SJSA1 (cell line): Measurements from ENCODE around the gene GPANK1. TPM values are rescaled to one million over a fixed set of nuclear protein-coding genes. Genes with fewer than 3 reads are reported as not detected.
A peak's percentile ranks its signal among the peaks of the same experiment; 100 is the strongest.

Experiments
- DNase-seq, 2 experiments: peaks; one replicate each; pipeline ENCODE4 v3.0.0-alpha.2; 2015 to 2020; ENCODE audit warnings: low spot score in 2 of 2, low read depth in 1 of 2
- H3K27ac ChIP-seq: fragments of 250-450 bp; sonication (Bioruptor Pico); 2 replicates; pipeline ENCODE4 v1.5.1; 2020; ENCODE audit warnings: mild to moderate bottlenecking, moderate library complexity
- H3K27me3 ChIP-seq: fragments of 250-450 bp; sonication (Bioruptor Pico); replicated peaks from 2 replicates; pipeline ENCODE4 v1.5.1; 2020; ENCODE audit warnings: mild to moderate bottlenecking, moderate library complexity
- H3K36me3 ChIP-seq: fragments of 250-450 bp; sonication (Bioruptor Pico); 2 replicates; pipeline ENCODE4 v1.5.1; 2020; ENCODE audit warnings: mild to moderate bottlenecking
- H3K4me1 ChIP-seq: fragments of 250-450 bp; sonication (Bioruptor Pico); replicated peaks from 2 replicates; pipeline ENCODE4 v1.6.1; 2021; ENCODE audit warnings: mild to moderate bottlenecking
- H3K4me3 ChIP-seq: fragments of 250-450 bp; sonication (Bioruptor Pico); 2 replicates; pipeline ENCODE4 v1.5.1; 2020; ENCODE audit warnings: mild to moderate bottlenecking
- H3K9me3 ChIP-seq: fragments of 250-450 bp; sonication (Bioruptor Pico); replicated peaks from 2 replicates; pipeline ENCODE4 v1.5.1; 2020; ENCODE audit warnings: mild to moderate bottlenecking
- total RNA-seq: library from RNA; depleted of rRNA; stranded (reverse); fragments of >200 nt; shearing (Covaris generic); gene quantifications from 2 replicates; pipeline ENCODE4 v1.2.3, GENCODE V29; 2014

GPANK1 gene
- total RNA-seq, 1 experiment from 2014 or later = 8.0 TPM

DNA sequence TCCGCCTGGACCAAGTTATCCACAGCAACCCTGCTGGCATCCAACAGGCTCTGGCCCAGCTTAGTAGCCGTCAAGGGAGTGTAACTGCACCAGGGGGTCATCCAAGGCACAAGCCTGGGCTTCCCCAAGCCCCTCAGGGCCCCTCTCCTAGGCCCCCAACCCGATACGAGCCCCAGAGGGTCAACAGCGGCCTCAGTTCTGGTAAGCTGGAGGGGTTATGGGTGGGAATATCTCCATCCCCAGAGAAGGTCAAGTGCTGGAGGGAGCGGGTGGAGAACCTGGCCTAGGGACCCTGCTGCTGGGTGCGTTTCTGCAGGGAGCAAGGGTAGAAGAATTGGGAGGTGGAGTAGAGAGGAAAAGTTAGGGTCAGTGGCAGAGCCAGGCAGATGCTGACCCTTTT, 31.4 kb downstream of the GPANK1 start:
- Histone ChIP-seq H3K27me3 (no peaks in the 10 kb centered on the region), H3K36me3 (peaks cover 97% of the 10 kb centered on the region), H3K9me3 (no peaks in the 10 kb centered on the region), H3K27ac (no peak overlapping the region), H3K4me3 (no peak overlapping the region), H3K4me1 (no peaks in the 10 kb centered on the region)
- DNase-seq = no peak

GRCh38 chr6:31632279-31632946, 32.4 kb downstream of the GPANK1 start:
- Histone ChIP-seq H3K36me3 (peaks cover 98% of the 10 kb centered on the region), H3K4me3 (no peak overlapping the region), H3K4me1 (no peaks in the 10 kb centered on the region), H3K27me3 (no peaks in the 10 kb centered on the region), H3K27ac (no peak overlapping the region), H3K9me3 (no peaks in the 10 kb centered on the region)
- DNase-seq = no peak

DNA sequence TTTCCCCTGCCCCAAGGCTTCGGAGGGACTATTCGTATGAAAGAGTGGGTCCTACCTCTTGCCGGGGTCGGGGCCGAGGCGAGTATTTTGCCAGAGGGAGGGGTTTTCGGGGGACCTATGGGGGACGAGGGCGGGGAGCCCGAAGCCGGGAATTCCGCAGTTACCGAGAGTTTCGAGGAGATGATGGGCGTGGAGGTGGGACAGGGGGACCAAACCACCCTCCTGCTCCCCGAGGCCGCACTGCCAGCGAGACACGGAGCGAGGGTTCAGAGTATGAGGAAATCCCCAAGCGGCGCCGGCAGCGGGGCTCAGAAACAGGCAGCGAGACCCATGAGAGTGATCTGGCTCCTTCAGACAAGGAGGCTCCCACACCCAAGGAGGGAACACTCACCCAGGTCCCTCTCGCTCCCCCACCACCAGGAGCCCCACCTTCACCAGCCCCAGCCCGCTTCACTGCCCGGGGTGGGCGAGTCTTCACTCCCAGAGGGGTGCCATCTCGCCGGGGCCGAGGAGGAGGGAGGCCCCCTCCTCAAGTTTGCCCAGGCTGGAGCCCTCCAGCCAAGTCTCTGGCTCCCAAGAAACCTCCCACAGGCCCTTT, 33.0 kb downstream of the GPANK1 start:
- Histone ChIP-seq H3K27ac (no peak overlapping the region), H3K4me1 (no peaks in the 10 kb centered on the region), H3K27me3 (no peaks in the 10 kb centered on the region), H3K9me3 (no peaks in the 10 kb centered on the region), H3K4me3 (no peak overlapping the region), H3K36me3 (peaks cover 99% of the 10 kb centered on the region)
- DNase-seq = no peak

DNA sequence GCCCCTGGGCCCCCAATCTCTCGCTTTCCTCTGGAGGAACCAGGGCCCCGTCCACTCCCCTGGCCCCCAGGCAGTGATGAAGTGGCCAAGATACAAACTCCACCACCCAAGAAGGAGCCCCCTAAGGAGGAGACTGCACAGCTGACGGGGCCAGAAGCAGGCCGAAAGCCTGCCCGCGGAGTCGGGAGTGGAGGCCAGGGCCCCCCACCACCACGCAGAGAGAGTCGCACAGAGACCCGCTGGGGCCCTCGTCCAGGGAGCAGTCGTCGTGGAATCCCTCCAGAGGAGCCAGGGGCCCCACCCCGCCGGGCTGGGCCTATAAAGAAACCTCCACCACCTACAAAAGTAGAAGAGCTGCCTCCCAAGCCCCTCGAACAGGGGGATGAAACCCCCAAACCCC, 33.6 kb downstream of the GPANK1 start:
- H3K36me3 ChIP-seq = peaks cover 99% of the 10 kb centered on the region
- DNase-seq = no peak
- no peaks in the 10 kb centered on the region for H3K27me3 ChIP-seq
- H3K4me1 ChIP-seq = no peaks in the 10 kb centered on the region
- no peak overlapping the region for H3K4me3 ChIP-seq
- H3K27ac ChIP-seq = no peak overlapping the region
- no peaks in the 10 kb centered on the region for H3K9me3 ChIP-seq

DNA sequence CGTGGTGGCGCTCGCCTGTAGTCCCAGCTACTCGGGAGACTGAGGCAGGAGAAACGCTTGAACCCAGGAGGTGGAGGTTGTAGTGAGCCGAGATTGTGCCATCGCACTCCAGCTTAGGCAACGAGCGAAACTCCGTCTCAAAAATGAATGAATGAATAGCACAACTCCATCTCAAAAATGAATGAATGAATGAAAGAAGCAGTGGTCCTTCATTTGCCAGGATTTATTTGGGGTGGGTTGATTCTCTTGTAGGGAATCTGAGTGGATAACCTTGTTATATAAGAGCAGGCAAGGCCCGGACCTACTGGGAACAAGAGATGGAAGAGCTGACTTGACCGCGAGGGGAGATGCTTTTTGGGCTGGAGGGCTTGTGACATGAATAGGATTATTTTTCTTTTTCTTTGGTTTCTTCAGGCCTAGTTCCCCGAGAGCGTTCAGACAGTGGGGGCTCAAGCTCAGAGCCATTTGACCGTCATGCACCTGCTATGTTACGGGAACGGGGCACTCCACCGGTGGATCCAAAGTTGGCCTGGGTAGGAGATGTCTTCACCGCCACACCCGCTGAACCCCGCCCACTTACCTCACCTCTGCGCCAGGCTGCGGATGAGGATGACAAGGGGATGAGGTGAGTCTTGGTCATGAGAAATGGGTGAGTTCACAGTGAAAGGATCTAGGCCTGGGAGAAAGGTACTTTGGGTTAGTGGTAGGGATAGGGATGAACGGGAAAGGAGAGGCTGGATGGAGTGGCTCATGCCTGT, 34.4 kb downstream of the GPANK1 start:
- H3K4me1 ChIP-seq = no peaks in the 10 kb centered on the region
- H3K9me3 ChIP-seq = no peaks in the 10 kb centered on the region
- no peak overlapping the region for H3K4me3 ChIP-seq
- no peak for DNase-seq
- peaks cover 99% of the 10 kb centered on the region for H3K36me3 ChIP-seq
- no peaks in the 10 kb centered on the region for H3K27me3 ChIP-seq
- no peak overlapping the region for H3K27ac ChIP-seq

- DNase-seq = no peak
- H3K4me1 ChIP-seq = no peaks in the 10 kb centered on the region
- H3K27me3 ChIP-seq = no peaks in the 10 kb centered on the region
- H3K36me3 ChIP-seq = peaks cover 99% of the 10 kb centered on the region
- H3K4me3 ChIP-seq = no peak overlapping the region
- H3K27ac ChIP-seq = no peak overlapping the region
- no peaks in the 10 kb centered on the region for H3K9me3 ChIP-seq
Observed at GRCh38 chr6:31629014-31629413, 35.8 kb downstream of the GPANK1 start.

DNA sequence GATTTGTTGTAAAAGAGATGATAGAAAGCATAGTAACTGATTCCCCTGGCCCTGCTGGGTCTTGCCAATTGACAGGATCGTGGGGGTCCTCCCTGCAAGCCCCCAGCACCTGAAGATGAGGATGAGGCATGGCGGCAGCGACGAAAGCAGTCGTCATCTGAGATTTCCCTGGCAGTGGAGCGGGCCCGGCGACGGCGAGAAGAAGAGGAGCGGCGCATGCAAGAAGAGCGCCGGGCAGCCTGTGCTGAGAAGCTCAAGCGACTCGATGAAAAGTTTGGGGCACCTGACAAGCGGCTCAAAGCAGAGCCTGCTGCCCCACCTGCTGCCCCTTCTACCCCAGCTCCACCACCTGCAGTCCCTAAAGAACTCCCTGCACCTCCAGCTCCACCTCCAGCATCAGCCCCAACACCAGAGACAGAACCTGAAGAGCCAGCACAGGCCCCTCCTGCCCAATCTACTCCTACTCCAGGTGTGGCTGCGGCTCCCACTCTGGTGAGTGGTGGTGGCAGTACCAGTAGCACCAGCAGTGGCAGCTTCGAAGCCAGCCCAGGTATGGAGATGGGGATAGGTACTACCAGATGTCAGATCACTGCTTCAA, 37.0 kb downstream of the GPANK1 start:
- DNase-seq = no peak
- Histone ChIP-seq H3K4me1 (peaks cover under 1% of the 10 kb centered on the region), H3K36me3 (peaks cover 99% of the 10 kb centered on the region), H3K27me3 (no peaks in the 10 kb centered on the region), H3K4me3 (no peak overlapping the region), H3K9me3 (no peaks in the 10 kb centered on the region), H3K27ac (no peak overlapping the region)

- no peaks in the 10 kb centered on the region for H3K9me3 ChIP-seq
- no peak for DNase-seq
- H3K27me3 ChIP-seq = no peaks in the 10 kb centered on the region
- H3K4me1 ChIP-seq = peaks cover 8% of the 10 kb centered on the region
- H3K36me3 ChIP-seq = peaks cover 99% of the 10 kb centered on the region
- no peak overlapping the region for H3K4me3 ChIP-seq
- H3K27ac ChIP-seq = no peak overlapping the region
Observed at GRCh38 chr6:31626952-31627351, 37.8 kb downstream of the GPANK1 start.

DNA sequence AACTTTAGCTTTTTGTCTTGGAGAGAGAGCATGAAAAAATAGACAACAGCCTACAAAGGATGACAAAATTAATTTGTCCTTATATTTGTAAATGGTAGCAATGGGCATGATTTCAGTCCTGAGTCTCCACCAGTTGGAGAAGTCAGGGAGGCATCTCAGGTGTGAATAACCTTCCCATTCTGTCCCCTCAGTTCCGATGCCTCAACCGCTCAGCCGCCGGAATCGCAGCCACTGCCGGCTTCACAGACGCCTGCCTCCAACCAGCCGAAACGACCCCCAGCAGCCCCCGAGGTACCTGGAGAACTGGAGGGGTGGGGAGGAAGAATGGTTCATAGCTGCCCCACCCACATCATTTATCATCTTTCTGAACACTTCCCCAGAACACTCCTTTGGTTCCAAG, 40.7 kb downstream of the GPANK1 start:
- Histone ChIP-seq H3K27ac (no peak overlapping the region), H3K4me1 (peaks cover 8% of the 10 kb centered on the region), H3K9me3 (no peaks in the 10 kb centered on the region), H3K4me3 (no peak overlapping the region), H3K27me3 (no peaks in the 10 kb centered on the region), H3K36me3 (peaks cover 84% of the 10 kb centered on the region)
- DNase-seq = no peak

- Histone ChIP-seq H3K4me3 (no peak overlapping the region), H3K4me1 (peaks cover 8% of the 10 kb centered on the region), H3K9me3 (no peaks in the 10 kb centered on the region), H3K27ac (no peak overlapping the region), H3K36me3 (peaks cover 71% of the 10 kb centered on the region), H3K27me3 (no peaks in the 10 kb centered on the region)
- no peak for DNase-seq
Observed at GRCh38 chr6:31622684-31623091, 42.1 kb downstream of the GPANK1 start.

DNA sequence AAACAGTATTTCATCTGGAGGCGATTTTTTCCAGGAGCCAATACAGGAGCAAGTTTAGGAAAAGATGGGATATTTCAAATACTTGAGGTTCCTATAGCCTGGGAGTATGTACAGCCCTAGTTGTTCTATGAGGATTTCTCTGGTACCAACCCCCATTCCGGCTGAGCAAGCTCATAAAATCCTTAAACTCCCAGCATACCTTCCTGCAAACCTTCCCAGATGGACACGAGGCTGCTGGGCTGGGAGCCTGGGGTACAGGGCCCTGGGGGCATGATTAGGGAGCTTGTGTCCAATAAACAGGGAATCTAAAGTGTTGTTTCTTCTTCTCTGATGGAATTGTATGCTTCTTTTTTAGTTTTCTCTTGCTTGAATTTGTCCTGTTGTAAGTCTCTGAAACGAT, 42.8 kb downstream of the GPANK1 start:
- Histone ChIP-seq H3K27ac (no peak overlapping the region), H3K36me3 (peaks cover 64% of the 10 kb centered on the region), H3K9me3 (no peaks in the 10 kb centered on the region), H3K4me3 (peak overlapping the region; percentile 77), H3K4me1 (peaks cover 8% of the 10 kb centered on the region), H3K27me3 (no peaks in the 10 kb centered on the region)
- DNase-seq = peak in 1 of 2 experiments; percentile 11

GRCh38 chr6:31621320-31621939, 43.4 kb downstream of the GPANK1 start:
- peaks cover 8% of the 10 kb centered on the region for H3K4me1 ChIP-seq
- peaks cover 58% of the 10 kb centered on the region for H3K36me3 ChIP-seq
- H3K27ac ChIP-seq = peak overlapping the region; percentile 86
- H3K4me3 ChIP-seq = peak overlapping the region; percentile 77
- DNase-seq = no peak
- no peaks in the 10 kb centered on the region for H3K9me3 ChIP-seq
- no peaks in the 10 kb centered on the region for H3K27me3 ChIP-seq

GRCh38 chr6:31620586-31621319, 44.0 kb downstream of the GPANK1 start, which contains the start of gene PRRC2A:
Gene PRRC2A (plus strand): TSS chr6:31620715. CDS start chr6:31622790, 2,075 bp downstream.
- H3K9me3 ChIP-seq = no peaks in the 10 kb centered on the region
- no peaks in the 10 kb centered on the region for H3K27me3 ChIP-seq
- peaks cover 51% of the 10 kb centered on the region for H3K36me3 ChIP-seq
- DNase-seq = peak; percentile 82 to 85
- peaks cover 8% of the 10 kb centered on the region for H3K4me1 ChIP-seq
- peak within 1 kb of the TSS; percentile 77 for H3K4me3 ChIP-seq
- peak within 1 kb of the TSS; percentile 98 for H3K27ac ChIP-seq
